ENCODE data around the gene NEU4. TPM values are rescaled to one million over a fixed set of nuclear protein-coding genes. Genes with fewer than 3 reads are reported as not detected.

The NEU4 gene
- total and polyA plus RNA-seq, 9 of the 15 experiments (the other 6 are each of a cell fraction or from before 2014, with no cell fraction given): 0.01 to 0.40 TPM; not detected in 7

- FAIRE-seq (no peak), DNase-seq (ENCODE audit: extremely low read depth in 1 of 4, low spot score in 3 of 4) (no peak), ATAC-seq (no peak)
- no peaks in the 10 kb centered on the region for H3K79me2 ChIP-seq (ENCODE audit: control insufficient read depth, insufficient read depth, low read length)
- H3K4me1 ChIP-seq (replicated peaks in 1 of 2; ENCODE audit: control insufficient read depth in 2 of 2, insufficient read depth in 2 of 2, low read length in 2 of 2): peaks cover 6 to 9% of the 10 kb centered on the region in 2 experiments; a peak in 4 of 5 replicates
- TF ChIP-seq MYNN (IDR thresholded peaks at IDR 0.05) (no peak), MYNN (CRISPR knock-in tag; IDR thresholded peaks at IDR 0.05) (no peak), SIN3B (IDR thresholded peaks at IDR 0.05; ENCODE audit: low read depth) (no peak), ZNF586 (CRISPR knock-in tag; conservative IDR thresholded peaks at IDR 0.05) (no peak), HMG20A (CRISPR knock-in tag; conservative IDR thresholded peaks at IDR 0.05) (no peak)
- TF ChIP-seq, protein P1, sequence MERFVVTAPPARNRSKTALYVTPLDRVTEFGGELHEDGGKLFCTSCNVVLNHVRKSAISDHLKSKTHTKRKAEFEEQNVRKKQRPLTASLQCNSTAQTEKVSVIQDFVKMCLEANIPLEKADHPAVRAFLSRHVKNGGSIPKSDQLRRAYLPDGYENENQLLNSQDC (CRISPR knock-in tag; IDR thresholded peaks at IDR 0.05): no peak
- no peak overlapping the region for H2AFZ ChIP-seq (ENCODE audit: low read depth, low read length)
- intact Hi-C loops (cut with micrococcal nuclease) (no loop called here), in situ Hi-C loops (cut with MboI) (no loop called here)
- H3K27ac ChIP-seq (ENCODE audit: extremely low read depth, low read depth, low read length): no peak overlapping the region
- no peak overlapping the region for H3K4me2 ChIP-seq (ENCODE audit: insufficient read depth, low read length)
- H4K20me1 ChIP-seq (replicated peaks; ENCODE audit: control insufficient read depth, insufficient read depth, low read length): no peaks in the 10 kb centered on the region
- no TSS peak for BruUV-seq (replicated peaks)
- 97% methylated on average over 3 of the region's 4 CpGs for WGBS (ENCODE audit: insufficient coverage, low coverage, missing lambda C conversion rate)
- POLR2A ChIA-PET: no interaction called here
- CTCF ChIA-PET (ENCODE audit: low intra/inter-chr PET ratio): no interaction called here
- no peaks in the 10 kb centered on the region for H3K27me3 ChIP-seq (ENCODE audit: control insufficient read depth in 2 of 2, insufficient read depth in 2 of 2, low read length in 2 of 2)
- H3K9me1 ChIP-seq (ENCODE audit: control insufficient read depth, insufficient read depth, low read length): no peaks in the 10 kb centered on the region
- H3K4me3 ChIP-seq: no peak overlapping the region
- H3K9me3 ChIP-seq (replicated peaks; ENCODE audit: control insufficient read depth, insufficient read depth, low read depth, low read length): no peaks in the 10 kb centered on the region
- H3K36me3 ChIP-seq (ENCODE audit: control insufficient read depth, insufficient read depth, low read length): no peaks in the 10 kb centered on the region
- H3K9ac ChIP-seq (ENCODE audit: insufficient read depth in 1 of 2, low read depth in 2 of 2, low read length in 2 of 2): no peak overlapping the region
These were observed 26.6 kb downstream of the NEU4 start for GRCh38 chr2:241835611-241836010.

DNA sequence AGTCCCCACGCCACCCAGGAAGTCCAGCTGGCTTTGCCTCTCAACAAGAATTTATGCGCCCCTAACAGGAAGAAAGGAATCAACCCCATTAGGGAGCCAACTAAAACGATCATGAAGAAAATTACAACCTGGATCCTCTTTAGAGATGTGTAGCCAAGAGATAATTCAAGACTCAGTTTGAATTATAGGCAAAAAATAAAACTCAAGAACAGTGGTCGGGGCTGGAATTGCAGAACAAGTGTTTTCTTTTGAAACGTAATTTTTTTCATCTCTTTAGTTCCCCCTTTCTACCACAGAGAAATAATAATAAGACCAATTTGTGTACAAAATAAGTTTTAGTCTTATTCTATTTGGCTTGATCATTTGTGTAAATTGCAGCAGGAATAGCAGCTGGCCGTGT, 27.3 kb downstream of the NEU4 start:
- Histone ChIP-seq H3K4me3 (no peak overlapping the region), H3K9me3 (replicated peaks; ENCODE audit: control insufficient read depth, insufficient read depth, low read depth, low read length) (no peaks in the 10 kb centered on the region), H3K9ac (ENCODE audit: insufficient read depth in 1 of 2, low read depth in 2 of 2, low read length in 2 of 2) (no peak overlapping the region), H2AFZ (ENCODE audit: low read depth, low read length) (no peak overlapping the region), H3K4me1 (replicated peaks in 1 of 2; ENCODE audit: control insufficient read depth in 2 of 2, insufficient read depth in 2 of 2, low read length in 2 of 2) (peaks cover 6 to 11% of the 10 kb centered on the region in 2 experiments; a peak in 4 of 5 replicates), H3K4me2 (ENCODE audit: insufficient read depth, low read length) (no peak overlapping the region), H3K36me3 (ENCODE audit: control insufficient read depth, insufficient read depth, low read length) (no peaks in the 10 kb centered on the region), H3K27me3 (ENCODE audit: control insufficient read depth in 2 of 2, insufficient read depth in 2 of 2, low read length in 2 of 2) (no peaks in the 10 kb centered on the region), H3K79me2 (ENCODE audit: control insufficient read depth, insufficient read depth, low read length) (no peaks in the 10 kb centered on the region), H3K9me1 (ENCODE audit: control insufficient read depth, insufficient read depth, low read length) (no peaks in the 10 kb centered on the region), H3K27ac (ENCODE audit: extremely low read depth, low read depth, low read length) (no peak overlapping the region), H4K20me1 (replicated peaks; ENCODE audit: control insufficient read depth, insufficient read depth, low read length) (no peaks in the 10 kb centered on the region)
- WGBS (ENCODE audit: insufficient coverage, low coverage, missing lambda C conversion rate): 49% methylated on average over 6 of the region's 6 CpGs
- DNase-seq (ENCODE audit: extremely low read depth in 1 of 4, low spot score in 3 of 4) (no peak), FAIRE-seq (no peak), ATAC-seq (no peak)
- ChIA-PET CTCF (ENCODE audit: low intra/inter-chr PET ratio) (no interaction called here), POLR2A (no interaction called here)
- no TSS peak for BruUV-seq (replicated peaks)
- in situ Hi-C loops (cut with MboI) (no loop called here), intact Hi-C loops (cut with micrococcal nuclease) (no loop called here)
- no peak for TF ChIP-seq SP1 (CRISPR knock-in tag; IDR thresholded peaks at IDR 0.05)
- TF ChIP-seq TBL1XR1 (IDR thresholded peaks at IDR 0.05; ENCODE audit: low read length in 2 of 2): no peak
- no peak for TF ChIP-seq HNRNPUL1 (IDR thresholded peaks at IDR 0.05; ENCODE audit: low read length)
- TF ChIP-seq ATF1 (CRISPR knock-in tag; IDR thresholded peaks at IDR 0.05): no peak
- TF ChIP-seq ATF1 (tag; IDR thresholded peaks at IDR 0.05): no peak
- TF ChIP-seq THRB (CRISPR knock-in tag; conservative IDR thresholded peaks at IDR 0.05): no peak
- TF ChIP-seq NR1H2 (CRISPR knock-in tag; IDR thresholded peaks at IDR 0.05): no peak
- TF ChIP-seq BMI1 (IDR thresholded peaks at IDR 0.05; ENCODE audit: low read length): no peak
- TF ChIP-seq STAT5A (IDR thresholded peaks at IDR 0.05; ENCODE audit: borderline replicate concordance, low read length): no peak
- no peak for TF ChIP-seq SRF (CRISPR knock-in tag; IDR thresholded peaks at IDR 0.05)
- TF ChIP-seq CBX8 (IDR thresholded peaks at IDR 0.05; ENCODE audit: borderline replicate concordance, extremely low read depth, low read depth, low read length, poor library complexity, severe bottlenecking): no peak

All from K562 (cell line).